AG09319 (cell line): ENCODE measurements around the gene MRM2.

Experiments
- DNase-seq: peaks from one replicate; pipeline ENCODE4 v3.0.0-alpha.2; 2010; ENCODE audit warnings: low read depth; ENCODE audit errors: extremely low read depth
- TF ChIP-seq, protein P1 (sequence below): IDR thresholded peaks from 2 replicates; pipeline ENCODE4 v1.5.1; 2011; ENCODE audit warnings: low read depth, mild to moderate bottlenecking, inconsistent platforms, low read length, moderate library complexity

The MRM2 gene

DNA sequence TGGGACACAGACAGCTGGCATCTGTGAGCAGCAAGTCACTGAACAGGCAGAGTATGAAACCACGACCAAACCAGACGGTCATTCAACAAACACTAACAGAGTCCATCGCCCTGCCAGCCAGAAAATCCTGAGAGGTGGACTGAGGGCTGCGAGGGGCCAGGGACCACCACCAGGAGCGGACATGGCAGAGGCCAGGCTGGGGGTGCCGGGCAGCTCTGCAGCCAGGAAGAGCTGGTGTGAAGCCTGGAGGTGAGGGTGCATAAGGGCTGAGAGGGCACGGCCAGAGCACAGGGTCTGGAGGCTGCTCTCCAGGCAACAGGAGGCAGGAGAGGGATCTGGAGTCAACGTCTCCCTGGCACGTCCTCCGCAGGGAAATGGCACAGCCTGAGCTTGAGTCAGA, 24.8 kb downstream of the MRM2 start:
- TF ChIP-seq, protein P1, sequence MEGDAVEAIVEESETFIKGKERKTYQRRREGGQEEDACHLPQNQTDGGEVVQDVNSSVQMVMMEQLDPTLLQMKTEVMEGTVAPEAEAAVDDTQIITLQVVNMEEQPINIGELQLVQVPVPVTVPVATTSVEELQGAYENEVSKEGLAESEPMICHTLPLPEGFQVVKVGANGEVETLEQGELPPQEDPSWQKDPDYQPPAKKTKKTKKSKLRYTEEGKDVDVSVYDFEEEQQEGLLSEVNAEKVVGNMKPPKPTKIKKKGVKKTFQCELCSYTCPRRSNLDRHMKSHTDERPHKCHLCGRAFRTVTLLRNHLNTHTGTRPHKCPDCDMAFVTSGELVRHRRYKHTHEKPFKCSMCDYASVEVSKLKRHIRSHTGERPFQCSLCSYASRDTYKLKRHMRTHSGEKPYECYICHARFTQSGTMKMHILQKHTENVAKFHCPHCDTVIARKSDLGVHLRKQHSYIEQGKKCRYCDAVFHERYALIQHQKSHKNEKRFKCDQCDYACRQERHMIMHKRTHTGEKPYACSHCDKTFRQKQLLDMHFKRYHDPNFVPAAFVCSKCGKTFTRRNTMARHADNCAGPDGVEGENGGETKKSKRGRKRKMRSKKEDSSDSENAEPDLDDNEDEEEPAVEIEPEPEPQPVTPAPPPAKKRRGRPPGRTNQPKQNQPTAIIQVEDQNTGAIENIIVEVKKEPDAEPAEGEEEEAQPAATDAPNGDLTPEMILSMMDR, result no peak
- no peak for DNase-seq

DNA sequence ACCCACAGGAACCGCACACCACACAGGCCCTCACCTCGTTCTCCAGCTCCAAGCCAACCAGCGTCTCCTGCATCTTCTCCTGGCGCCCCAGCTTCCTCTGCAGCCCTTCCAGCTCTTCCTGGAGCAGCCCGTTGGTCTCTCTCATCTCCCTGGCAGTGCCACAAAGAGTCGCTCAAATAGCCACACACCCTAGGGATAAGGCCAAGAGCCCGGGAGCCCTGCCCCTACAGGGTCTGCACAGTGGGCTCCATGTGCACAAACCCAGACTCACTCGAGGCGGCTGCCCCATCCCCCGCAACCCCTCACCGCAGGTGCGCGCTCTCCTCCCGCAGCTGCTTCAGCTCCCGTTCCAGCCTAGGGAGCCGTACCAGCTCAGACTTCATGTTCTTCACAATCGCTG, 26.2 kb downstream of the MRM2 start:
- no peak for DNase-seq

DNA sequence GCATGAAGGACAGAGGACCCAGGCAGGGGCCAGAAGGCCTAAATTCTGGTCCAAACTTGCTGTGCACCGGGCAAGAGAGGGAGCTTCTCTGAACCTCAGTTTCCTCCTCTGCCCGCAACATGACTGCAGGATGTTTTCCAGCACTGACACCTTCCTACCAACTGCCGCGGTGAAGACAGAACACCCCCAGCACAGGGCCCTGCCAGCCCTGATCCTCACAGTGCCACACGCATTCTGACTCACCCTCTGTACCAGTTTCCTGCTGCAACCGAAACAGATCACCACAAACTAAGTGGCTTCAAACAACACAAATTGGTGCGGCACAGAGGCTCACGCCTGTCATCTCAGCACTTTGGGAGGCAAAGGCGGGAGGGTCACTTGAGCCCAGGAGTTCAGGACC, 27.4 kb downstream of the MRM2 start:
- TF ChIP-seq, protein P1, result no peak
- no peak for DNase-seq

More for the DNA sequence above, 26.2 kb downstream of the MRM2 start:
- TF ChIP-seq, protein P1, result no peak

DNA sequence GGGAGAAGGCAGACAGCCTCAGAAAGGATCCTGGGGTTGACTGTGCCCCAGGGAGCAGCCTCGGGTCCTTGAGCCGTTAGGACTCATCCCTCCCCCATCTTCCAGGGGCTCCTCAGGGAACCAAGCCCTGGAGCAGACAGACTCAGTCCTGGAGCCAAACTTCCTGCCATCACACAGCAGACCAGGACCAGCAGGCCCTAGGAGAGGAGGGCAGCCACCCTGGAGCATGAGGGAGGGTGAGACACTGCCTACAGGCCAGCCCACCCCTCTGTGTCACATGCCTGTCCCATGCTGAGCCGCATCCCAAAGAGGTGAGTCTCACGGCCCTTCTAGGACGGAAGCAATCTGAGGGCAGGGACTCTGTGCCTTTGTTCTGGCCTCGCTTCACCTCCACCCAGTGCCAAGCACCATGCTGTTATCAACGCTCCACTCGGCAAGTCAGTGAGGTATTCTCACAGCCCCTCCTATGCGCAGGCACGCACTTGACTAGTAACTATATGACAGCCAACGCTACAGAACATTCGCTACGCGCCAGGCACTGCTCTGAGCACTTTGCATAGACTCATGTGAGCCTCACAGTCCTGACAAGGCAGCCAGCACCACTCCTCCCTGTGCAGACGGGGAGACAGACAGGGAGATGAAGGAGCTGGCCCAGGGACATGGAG, 28.3 kb downstream of the MRM2 start:
- TF ChIP-seq, protein P1, result no peak
- no peak for DNase-seq

DNA sequence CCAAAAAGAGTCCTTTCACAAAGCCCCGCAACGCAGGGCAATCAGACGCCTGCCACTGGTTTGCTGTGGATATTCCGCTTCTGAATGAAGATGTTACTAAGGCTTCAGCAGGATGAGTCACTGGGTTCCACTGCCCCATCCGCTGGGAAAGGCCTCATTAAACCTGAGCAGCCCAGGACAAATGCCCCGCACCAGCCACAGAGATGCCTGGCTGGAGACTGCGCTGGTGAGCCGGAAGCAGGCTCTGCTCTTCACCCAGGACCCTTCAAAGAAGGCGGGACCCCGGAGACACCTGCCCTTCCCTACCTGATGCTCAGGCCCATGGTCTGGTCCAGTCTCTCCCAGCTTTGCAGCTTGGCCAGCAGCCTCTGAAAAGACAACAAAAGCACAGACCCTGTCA, 29.1 kb downstream of the MRM2 start:
- TF ChIP-seq, protein P1, result no peak
- no peak for DNase-seq

DNA sequence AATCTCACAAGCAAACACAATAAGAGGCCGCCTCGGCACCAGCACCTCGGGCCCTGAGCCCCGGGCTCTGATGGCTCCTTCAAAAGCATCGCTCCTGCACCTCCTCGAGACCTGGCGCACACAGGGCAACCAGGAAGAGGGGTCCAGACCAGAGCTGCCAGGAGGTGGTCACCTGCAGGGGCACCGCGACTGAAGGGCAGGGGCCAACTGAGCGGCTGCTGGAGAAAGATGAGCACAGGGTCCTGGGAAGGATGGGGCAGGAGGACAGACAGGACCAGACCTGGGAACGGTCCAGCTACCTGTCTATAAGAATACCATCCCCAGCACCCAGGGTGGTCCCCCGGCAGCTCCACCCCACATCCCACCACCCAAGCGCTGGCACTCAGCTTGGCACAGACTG, 30.1 kb downstream of the MRM2 start:
- TF ChIP-seq, protein P1, result no peak
- DNase-seq, result no peak

DNA sequence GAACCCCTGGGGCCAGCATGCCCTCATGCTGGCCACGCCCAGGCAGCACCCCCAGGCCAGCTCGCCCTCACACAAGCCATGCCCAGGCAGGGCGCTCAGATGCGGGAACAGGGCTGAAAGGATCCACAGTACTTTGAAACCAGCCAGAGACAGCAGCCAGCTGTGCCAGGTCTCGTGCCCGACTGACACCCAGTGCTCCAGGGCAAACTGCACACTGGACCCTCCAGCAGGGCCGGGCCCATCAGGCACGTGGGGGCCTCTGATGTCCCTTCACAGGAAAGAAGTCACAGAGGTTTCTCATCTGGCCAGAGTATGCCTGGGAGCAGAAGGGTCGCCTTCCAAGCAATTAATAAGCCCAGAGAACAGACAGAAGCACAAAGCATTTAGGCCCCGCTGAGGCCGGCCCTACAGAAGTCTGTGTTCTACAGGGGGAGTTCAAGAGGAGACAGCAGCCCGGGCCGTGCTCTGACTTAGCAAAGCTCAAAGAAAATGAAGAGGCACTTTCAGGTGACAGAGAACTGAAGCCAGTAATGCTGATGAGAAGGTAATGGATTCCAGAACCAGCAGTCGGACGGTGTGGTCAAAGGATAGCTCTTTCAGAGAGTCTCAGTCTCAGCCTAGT, 30.6 kb downstream of the MRM2 start:
- no peak for DNase-seq
- TF ChIP-seq, protein P1, result no peak
